NCI-H2227 (cell line): ENCODE measurements around the gene KHK.
A peak's percentile ranks its signal among the peaks of the same experiment; 100 is the strongest.

Experiments used
- DNase-seq: peaks from one replicate; lab custom pipeline; 2025; ENCODE audit not compliant: unreplicated experiment; lab: John Stamatoyannopoulos, UW

KHK gene

GRCh38 chr2:27086724-27087593, at the start of gene KHK:
Gene KHK, plus strand, starts transcription at chr2:27086772. Its CDS starts 488 bp downstream, at chr2:27087260.
- DNase-seq, result peak; percentile 71

DNA sequence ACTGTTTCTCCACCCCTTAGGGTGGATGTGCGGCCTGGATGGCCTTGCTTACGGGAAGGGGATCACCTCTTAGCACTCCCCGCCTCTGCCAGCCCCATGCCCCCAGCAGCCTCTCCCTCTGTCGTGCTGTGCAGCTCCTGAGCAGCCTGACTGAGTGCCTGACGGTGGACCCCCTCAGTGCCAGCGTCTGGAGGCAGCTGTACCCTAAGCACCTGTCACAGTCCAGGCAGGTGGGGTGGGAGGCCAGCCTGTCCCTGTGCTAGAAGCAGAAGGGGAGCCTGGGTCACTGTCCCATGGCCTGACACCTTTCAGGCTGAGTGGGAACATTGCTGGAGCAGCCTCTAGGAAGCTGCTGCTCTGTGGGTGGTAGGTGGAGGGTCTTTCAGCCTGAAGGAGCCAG, 48.6 kb upstream of the KHK start:
- DNase-seq, result no peak

GRCh38 chr2:27038631-27039339, 47.8 kb upstream of the KHK start:
- no peak for DNase-seq

GRCh38 chr2:27039426-27039825, 47.1 kb upstream of the KHK start:
- no peak for DNase-seq

DNA sequence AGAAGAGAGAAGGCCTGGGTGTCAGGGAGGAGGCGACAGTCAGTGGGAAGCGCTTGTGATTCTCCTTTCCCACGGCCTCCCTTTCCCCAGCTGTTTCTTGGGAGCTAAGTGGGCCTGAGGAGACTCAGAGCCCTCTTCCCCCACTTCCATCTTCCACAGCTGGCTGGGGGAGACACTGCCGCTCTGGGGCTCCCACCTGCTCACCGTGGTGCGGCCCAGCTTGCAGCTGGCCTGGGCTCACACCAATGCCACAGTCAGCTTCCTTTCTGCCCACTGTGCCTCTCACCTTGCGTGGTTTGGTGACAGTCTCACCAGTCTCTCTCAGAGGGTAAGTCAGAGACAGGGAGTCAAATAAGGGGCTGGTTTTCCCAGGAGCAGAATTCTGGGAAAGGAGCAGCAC, 46.7 kb upstream of the KHK start:
- no peak for DNase-seq

DNA sequence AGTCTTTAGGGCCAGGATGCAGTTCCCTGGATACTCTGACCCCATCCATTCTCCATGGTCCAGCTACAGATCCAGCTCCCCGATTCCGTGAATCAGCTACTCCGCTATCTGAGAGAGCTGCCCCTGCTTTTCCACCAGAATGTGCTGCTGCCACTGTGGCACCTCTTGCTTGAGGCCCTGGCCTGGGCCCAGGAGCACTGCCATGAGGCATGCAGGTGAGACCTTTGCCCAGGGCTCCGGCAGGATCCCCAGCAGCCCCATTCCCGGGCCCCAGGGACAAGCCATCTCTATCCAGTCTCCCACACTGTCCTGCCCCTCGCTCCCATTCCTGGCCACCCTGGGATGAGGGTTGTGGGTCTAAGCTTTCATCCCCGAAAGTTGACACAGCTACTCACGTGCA, 46.3 kb upstream of the KHK start:
- DNase-seq, result no peak

DNA sequence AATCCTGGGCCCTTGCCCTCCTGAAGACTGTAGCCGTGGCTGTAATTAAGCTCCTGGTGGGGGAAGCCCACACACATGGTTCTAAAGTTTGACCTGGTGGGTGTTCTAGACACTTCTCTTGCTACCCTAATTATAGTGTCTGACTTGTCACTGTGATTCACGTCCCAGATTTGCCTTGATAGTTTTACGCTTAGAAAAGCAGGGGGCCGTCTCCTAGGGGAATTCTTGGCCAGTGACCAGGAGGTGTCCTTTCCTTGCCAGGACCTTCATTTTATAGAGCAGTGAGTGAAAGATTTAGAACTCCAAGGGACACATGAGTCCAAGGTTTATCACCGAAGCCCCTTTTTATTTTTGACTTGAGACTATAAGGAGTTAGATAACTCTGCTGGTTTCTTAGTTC, 44.8 kb upstream of the KHK start:
- peak; percentile 39 for DNase-seq

DNA sequence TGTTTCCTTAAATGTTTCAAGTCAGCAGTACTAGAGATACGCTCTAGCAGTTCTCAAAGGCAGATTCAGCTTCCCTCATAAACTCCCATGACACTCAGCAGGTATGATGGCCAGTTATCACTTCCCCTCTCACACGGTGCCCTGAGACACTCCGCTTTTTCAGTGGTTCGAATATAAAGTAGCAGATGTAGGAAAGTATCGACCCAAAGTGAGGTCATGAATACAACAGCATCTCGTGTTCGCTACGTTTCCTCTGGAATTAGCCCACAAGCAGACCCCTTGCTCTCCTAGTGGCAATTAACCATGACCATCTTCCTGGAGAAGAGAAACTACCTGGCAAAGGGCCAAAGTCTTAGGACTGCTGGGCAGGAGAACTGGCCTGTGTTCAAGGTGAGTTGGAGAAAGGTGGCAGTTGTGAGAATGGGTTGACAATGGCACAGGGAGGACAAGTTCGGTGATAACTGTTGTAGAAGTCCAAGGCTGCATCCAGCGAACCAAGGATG, 44.4 kb upstream of the KHK start:
- peak; percentile 67 for DNase-seq

GRCh38 chr2:27042985-27043634, 43.5 kb upstream of the KHK start:
- DNase-seq, result no peak

DNA sequence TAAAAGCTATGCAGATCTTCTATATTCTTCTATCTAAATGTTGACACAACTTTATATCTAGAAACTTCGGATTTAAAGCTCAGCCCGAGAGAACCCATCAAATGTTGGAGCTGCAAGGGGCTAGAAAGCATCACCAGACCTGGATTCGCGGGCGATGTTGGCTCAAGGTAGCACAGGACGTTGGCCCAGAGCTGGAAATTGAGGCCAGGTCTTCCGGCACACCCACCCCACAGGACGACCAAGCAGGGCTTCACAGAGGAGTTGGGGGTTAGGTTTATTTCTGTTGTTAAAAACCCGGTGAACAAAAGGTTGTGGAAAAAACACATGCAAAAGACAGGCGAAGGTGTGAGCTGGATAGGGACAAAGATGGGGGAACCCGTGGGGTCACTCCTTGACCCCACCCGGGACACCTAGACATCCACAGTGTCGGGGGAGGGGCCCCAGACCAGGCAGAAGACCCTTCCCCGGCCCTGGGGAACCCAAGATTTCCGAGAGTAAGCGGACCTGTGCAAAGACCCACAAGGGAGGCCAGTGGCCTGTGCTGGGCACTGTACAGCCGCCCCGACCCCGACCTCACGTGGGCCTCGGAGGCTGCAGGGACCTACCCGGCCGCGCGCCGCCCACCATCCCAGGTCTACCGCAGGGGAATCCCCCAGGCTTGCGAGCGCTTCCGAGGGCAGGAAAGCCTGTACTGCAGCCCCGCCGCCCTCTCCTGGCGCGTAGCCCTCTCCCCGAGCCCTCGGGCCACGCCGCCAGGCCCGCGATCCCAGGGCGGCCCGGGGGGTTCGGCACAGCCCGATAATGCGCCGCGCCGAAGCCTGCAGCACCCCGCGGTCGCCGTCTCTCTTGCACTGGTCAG, 36.9 kb upstream of the KHK start:
- peak; percentile 76 for DNase-seq

DNA sequence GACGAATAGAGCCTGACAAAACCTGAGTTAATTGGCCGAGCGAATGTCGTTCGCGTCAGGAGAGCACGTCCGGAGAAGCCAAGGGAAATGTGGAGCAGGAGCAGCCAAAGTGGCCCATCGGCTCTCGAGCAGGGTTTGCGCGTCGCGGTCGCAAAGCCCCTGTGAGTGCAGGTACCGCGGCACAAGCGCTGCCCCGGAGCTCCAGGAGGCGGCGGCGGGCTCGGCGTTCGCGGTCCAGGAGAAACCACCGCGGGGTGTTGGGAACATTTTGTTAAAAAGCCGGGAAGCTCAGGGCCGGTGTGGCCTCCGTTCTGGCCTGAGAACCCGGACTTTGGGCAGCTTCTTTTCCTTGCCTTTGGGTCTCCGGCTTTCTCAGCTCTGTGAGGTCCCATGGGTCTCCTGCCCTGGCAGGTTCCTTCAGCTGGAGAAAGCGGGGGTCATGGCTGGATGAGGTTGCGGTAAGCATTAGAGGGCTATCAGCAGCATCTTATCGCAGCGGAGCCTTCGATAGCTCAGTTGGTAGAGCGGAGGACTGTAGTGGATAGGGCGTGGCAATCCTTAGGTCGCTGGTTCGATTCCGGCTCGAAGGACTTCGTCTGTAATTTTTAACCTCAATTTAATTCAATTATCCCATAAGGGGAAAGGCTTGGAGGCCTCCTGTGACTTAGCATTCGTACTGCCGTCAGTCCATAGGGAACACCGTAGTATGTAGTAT, 36.1 kb upstream of the KHK start:
- peak; percentile 95 for DNase-seq

DNA sequence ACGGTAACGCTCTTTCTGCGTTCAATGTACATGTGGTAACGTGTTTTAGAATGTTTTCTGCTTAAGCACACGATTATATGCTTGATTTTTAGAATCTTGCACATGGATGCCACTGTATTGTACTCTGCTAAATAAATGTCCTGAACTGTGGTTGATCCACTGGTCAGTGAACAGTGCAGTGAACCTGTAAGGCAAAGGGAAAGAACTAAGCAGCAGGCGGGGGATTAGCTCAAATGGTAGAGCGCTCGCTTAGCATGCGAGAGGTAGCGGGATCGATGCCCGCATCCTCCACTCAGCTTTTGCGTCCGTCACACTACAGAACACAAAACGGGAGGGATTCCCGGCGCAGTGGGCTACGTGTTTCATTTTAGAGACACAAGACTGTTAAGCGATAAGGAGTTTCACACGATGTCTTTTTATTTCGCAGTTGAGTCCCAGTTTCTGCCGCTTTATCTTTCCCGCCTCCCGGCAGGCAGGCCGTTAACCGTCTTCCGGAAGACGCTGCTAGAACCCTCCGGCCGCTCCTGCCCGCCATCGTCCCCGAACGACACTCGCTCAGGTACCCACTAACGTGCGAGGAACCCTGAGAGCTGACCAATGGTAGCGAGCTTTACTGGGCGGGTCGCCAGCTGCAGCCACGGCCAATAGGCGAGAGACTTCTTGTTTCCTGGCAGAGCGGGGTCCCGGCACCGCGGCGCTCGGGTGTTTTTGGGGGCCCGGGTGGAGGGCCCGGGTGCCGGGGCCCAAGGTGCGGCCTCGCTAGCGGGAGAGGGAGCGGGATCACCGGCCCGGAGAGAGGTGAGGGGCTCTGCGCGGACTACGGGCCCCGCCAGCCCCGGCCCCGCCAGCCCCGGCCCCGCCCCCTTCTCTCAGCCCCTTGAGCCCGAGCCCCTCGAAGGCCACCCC, 35.3 kb upstream of the KHK start, which contains the start of gene AGBL5:
Gene AGBL5, plus strand, starts transcription at position 673 of the 906 bp plus-strand sequence. CDS start 1,291 bp downstream, outside the sequence.
- peak; percentile 96 for DNase-seq

DNA sequence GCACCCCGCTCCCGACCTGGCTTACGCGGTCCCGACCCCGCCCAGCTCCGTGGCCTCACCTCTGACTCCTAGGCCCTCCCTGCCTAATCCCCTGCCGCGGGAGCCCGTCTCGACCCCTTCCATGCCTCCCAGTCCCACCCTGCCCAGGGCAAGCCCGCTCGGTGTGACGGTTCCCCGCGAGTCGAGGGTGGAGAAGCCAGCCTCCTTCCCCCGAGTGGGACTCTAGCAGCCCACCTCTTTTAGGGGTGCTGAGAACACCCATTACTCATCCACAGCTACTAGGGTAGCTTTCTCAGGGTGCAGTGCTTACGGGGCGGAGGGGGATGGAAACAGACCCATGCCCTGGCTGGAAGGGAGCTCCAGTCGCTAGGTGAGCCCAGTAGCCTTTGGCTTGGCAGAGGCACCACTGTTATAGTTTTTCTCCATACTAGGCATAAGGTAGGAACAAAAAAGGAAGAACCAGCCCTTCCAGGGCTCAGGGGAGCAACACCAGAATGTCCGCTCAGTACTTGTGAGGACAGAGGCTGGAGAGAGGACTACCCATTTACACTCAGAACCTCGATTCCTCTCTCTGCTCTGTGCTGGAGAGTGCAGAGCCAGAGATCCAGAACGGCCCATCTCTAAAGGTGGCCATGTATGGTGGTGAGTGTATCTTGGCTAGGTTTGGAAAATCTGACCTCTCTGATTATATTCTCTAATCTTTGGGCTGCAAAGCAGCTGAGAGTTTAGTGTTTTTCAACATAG, 34.5 kb upstream of the KHK start:
- DNase-seq, result peak; percentile 58

GRCh38 chr2:27053321-27053720, 33.3 kb upstream of the KHK start:
- DNase-seq, result no peak

DNA sequence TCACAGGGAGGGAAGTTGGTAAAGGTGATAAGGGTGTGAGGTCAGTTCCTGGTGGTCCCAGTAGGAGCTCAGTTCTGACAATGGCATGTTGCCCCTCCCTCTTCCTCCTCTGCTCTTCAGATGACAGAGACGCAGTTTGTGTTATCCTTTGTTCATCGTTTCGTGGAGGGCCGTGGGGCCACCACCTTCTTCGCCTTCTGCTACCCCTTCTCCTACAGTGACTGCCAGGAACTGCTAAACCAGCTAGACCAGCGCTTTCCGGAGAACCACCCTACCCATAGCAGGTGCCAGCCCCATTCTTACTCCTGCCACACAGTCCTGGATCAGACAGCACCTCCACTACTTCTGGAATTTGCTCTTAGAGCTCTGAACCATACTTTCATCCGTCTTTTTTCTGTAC, 32.8 kb upstream of the KHK start:
- no peak for DNase-seq

- DNase-seq, result no peak
Measured at GRCh38 chr2:27054721-27055120, 31.9 kb upstream of the KHK start.

- no peak for DNase-seq
Measured at GRCh38 chr2:27057184-27057583, 29.4 kb upstream of the KHK start.

DNA sequence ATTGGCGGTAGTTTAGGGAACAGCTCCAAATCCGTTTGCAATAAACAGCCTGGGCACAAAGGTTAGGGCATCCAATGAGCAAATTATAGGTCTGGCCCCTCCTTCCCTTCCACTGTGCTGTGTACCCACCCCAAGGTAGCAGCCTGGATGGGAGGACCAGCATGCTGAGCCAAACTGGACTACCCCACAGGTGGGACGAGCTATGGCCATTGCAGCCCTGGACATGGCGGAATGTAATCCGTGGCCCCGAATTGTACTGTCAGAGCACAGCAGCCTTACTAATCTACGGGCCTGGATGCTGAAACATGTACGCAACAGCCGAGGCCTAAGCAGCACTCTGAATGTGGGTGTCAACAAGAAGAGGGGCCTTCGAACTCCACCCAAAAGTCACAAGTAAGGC, 28.4 kb upstream of the KHK start:
- DNase-seq, result no peak
